GM19397 (cell line): ENCODE data around the gene TMEM204.

Experiments used
- ATAC-seq: cut with Tn5 transposase; IDR thresholded peaks from one replicate; pipeline ENCODE4 v1.9.1; 2021; ENCODE audit warnings: mild to moderate bottlenecking, moderate library complexity; ENCODE audit not compliant: unreplicated experiment

TMEM204 gene

DNA sequence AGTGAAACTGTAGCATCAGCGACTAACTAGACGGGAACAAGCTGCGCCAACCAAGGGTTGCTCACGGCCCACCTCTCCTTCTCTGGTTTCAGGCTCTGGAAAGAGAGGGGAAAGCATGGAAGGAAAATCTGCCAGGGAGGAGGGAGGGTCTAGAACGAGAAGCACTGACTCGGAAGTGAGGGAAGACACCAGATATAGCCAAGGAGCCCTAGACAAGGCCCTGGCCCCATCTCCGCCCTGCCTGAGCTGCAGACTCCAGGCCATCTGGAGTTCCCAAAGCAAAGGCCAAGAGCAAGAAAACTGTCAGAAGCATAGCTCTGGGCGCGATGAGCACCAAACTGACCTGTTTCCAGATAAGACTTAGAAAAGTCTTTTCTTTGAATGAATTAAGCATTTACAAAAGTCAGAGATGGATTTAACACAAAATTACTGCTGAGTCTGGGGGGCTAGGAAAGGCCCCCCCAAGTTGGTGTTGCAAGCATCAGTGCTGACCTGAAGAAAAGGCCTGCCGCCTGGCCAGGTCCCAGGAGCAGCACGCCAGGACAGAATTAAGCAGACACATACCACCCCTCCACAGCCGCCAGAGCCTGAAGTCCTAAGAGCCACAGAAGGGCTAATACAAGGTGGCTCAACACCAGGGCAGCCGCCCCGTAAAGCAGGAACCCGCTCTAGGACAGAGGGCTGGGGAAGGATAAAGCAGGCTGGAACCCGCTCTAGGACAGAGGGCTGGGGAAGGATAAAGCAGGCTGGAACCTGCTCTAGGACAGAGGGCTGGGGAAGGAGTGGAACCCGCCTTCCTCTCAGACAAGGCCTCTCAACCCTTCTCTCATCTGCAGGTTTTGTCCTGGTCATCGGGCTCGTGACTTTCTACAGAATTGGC, 20.7 kb downstream of the TMEM204 start:
- no peak for ATAC-seq

GRCh38 chr16:1554826-1555445, 21.5 kb downstream of the TMEM204 start:
- ATAC-seq: no peak

DNA sequence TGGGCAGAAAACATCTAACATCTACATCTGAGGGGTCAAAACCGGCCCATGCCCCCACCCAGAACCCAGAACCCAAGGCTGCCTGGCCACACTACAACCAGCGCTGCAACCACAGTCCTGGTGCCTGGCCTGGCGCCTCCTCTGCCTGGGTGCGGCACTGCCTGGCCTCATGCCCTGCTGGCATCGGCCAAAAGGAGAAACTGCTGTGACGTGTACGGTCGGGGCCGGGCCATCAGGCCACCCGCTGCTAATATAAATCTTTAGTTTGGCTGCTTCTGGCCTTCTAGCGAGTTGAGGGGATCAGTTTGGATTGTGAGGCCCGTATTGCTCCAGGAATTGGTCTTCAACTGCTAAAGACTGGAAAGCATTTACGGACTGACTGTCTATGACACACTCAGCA, 22.8 kb downstream of the TMEM204 start:
- no peak for ATAC-seq

- no peak for ATAC-seq
Observed at GRCh38 chr16:1557074-1557473, 23.6 kb downstream of the TMEM204 start.

- no peak for ATAC-seq
Observed at GRCh38 chr16:1557576-1557975, 24.1 kb downstream of the TMEM204 start.

DNA sequence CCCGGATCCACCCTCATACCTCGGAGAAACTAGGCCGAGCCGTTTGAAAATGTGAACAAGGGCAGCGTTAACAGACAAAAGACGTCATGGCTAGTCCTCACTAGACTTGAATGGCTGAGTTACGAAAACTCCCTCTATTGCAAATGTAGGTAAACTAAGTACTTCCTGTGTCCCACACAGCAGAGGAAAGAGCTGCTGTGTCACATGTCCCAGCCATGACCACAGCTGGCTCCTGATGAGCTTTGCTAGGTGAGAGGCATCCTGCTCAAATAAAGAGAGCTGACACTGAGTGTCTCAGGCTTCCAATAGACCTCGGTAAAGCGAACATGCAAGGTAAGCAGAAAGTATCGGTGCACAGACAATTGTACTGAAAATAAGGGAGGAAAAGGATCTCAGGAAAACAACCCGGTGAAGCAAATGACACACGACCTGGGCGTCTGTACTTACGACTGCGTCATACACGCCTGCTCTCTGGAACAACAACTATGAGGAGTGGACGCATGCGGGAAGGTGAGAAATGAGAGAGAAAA, 26.0 kb downstream of the TMEM204 start:
- no peak for ATAC-seq

DNA sequence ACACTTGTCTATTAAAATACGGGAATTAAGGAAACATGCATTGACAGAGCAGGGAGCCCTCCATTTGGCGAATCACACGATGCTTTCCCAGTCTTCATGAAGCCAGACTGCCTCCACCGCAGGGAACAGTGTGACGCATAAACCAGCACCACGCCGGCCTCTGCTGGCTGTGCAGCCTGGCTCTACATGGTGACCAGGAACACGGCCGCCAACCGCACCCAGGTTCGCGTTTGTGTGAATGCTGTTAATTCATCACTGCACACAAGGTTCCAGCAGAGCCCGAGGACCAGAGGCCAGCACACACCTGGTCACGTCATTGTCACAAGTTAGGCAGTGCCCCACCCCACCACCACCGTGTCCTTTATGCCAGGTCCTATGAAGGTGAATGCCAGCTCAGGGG, 26.7 kb downstream of the TMEM204 start:
- no peak for ATAC-seq

GRCh38 chr16:1560866-1561265, 27.4 kb downstream of the TMEM204 start:
- ATAC-seq: no peak

- no peak for ATAC-seq
Observed at GRCh38 chr16:1561266-1561665, 27.8 kb downstream of the TMEM204 start.

- ATAC-seq: no peak
Observed at GRCh38 chr16:1561836-1562235, 28.4 kb downstream of the TMEM204 start.

DNA sequence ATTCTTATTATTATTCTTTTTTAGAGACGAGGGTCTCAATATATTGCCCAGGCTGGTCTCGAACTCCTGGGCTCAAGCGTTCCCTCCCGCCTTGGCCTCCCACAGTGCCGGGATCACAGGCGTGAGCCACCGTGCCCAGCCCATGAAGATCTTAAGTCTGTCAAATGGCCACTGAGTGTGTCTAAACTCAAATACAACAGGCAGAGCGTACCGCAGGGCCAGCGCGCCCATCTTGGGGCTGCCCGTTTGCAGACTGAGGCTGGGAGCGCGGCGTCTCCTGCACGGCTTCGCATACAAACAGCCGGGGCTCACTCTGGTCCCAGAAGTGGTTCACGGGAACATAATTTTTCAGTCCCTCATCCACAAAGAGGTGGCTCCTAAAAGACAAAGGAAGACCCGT, 30.3 kb downstream of the TMEM204 start:
- no peak for ATAC-seq

GRCh38 chr16:1564325-1564724, 30.9 kb downstream of the TMEM204 start:
- no peak for ATAC-seq

GRCh38 chr16:1565083-1565805, 31.8 kb downstream of the TMEM204 start:
- no peak for ATAC-seq

GRCh38 chr16:1567988-1568387, 34.5 kb downstream of the TMEM204 start:
- ATAC-seq: no peak

DNA sequence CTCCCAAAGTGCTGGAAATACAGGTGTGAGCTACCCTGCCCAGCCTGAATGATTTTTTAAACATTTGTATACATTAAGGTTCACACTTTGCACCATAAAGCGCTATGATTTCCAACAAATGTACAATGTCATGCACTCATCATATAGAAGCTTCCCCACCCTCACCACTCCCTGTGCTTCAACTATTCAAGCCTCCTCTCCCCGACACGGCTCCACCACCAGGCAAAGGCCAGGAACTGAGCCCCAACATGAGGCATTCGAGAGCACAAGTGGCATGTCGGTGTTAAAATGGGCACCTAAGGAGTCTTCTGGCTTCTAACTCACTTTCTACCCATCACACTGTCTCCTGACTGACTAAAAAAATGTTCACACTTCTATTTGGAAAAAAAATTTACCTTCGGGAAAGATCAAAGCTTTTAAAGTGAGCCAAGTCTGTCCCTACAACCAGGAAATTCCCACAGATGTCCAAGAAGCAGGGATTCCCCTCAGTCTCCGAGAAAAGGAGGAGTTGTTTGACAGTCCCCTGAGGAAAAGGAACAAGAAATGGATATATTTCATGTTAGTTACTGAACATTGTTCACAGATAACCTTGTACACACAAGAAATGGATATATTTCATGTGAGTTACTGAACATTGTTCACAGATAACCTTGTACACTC, 37.7 kb downstream of the TMEM204 start:
- ATAC-seq: no peak

DNA sequence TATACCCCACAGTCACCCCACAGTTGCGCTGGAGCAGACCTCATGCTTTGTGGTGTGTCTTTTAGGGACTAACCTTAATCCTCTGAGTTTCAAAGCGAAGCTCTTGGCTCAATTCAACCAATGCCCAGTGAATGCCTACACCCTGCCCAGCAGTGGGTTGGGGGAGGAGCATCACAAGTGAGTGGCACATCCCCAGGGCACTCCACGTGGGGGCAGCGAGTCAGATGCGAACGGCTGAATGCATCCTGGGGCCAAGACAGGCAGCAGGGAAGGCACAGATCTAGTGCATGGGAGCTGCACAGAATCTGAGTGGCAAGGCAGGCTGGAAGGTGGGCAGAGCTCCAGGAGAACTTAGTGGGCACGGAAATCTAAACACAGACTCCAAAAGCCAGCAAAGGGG, 39.2 kb downstream of the TMEM204 start:
- no peak for ATAC-seq

GRCh38 chr16:1573301-1573700, 39.8 kb downstream of the TMEM204 start:
- no peak for ATAC-seq

DNA sequence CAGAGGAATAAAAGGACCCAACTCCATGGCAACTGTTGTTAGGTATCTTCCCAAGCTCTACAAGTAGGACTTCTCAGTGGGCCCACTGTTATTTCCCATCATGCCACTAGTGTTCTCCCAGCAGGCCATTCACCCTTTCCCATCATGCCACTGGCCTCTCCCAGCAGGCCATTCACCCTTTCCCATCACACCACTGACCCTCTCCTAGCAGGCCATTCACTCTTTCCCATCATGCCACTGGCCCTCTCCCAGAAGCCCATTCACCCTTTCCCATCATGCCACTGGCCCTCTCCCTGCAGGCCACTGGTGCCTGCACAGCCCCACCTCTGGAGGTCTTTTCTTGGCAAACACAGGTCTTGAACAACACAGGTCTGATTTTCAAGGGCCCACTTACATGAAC, 42.1 kb downstream of the TMEM204 start:
- no peak for ATAC-seq

DNA sequence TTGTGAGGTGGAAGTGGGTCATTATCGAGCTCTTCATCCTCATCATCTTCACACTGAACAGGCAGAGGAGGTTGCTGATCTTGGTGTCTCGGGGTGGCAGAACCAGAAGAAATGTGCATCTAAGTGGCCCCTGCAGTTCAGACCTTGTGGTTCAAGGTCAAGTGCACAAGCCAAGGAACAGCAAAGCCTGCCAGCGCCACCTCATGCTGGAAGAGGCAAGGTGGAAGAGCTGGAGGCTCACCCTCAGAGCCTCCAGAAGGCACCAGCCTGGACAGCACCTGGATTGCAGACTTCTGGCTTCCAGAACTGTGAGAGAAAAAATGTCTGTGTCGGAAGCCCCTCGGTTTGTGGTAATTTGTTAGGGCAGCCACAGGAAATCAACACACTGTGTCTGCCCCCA, 45.7 kb downstream of the TMEM204 start:
- no peak for ATAC-seq

DNA sequence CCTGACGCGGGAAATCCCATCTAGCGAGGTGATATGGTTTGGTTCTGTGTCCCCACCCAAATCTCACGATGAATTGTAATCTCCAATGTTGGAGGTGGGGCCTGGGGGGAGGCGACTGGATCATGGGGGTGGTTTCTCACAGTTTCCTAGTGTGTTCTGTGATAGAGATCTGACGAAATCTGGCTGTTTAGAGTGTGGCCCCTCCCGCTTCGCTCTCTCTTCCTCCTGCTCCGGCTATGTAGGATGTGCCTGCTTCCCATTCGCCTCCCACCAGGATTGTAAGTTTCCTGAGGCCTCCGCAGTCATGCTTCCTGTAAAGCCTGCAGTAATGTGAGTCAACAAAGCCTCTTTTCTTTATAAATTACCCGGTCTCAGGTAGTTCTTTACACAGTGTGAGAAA, 46.8 kb downstream of the TMEM204 start:
- no peak for ATAC-seq

DNA sequence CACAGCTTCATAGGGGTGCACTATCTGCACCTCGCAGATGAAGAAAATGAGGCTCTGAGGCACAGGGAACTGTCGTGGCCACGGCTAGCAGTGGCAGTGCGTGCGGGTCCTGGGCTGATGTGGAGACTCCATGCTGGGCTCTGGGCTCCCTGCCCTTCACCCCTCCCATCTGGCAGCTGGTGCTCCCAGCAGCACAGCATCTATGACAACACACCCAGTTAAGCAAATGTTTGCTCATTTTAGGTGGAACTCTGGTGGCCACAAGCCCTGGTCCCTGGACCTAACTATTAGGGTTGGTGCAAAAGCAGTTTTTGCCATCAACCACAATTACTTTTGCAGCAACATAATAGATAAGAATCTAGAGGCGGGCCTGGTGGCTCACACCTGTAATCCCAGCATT, 47.5 kb downstream of the TMEM204 start:
- ATAC-seq: no peak
